SK-N-SH (cell line): ENCODE results near the gene UST. TPM values are rescaled to one million over a fixed set of nuclear protein-coding genes. Genes with fewer than 3 reads are reported as not detected.

Source experiments
- CTCF ChIA-PET: fragments of 300-600, 350-600 bp; formaldehyde crosslinking; extraction: SDS; loops from one replicate; lab custom pipeline; 2021; lab: Yijun Ruan, JAX
- POLR2A ChIA-PET: fragments of 350-600 bp; sonication (Branson Sonifier 250); formaldehyde crosslinking; extraction: SDS; loops from one replicate; lab custom pipeline; 2020; ENCODE audit warnings: antibody characterized with exemption, inconsistent platforms; lab: Yijun Ruan, JAX
- DNase-seq: peaks from one replicate; pipeline ENCODE4 v3.0.0; 2012
- H2AFZ ChIP-seq: fragments of 200-600 bp; sonication (generic); 2 replicates; pipeline ENCODE4 v1.8.1; 2016; ENCODE audit warnings: antibody characterized with exemption, mild to moderate bottlenecking, low read depth
- H3F3A ChIP-seq: fragments of 200-600 bp; sonication (generic); replicated peaks from 2 replicates; pipeline ENCODE3; 2016; ENCODE audit warnings: antibody characterized with exemption, mild to moderate bottlenecking; ENCODE audit not compliant: insufficient read depth
- H3K27ac ChIP-seq, 2 experiments: fragments of 200-500 bp in 1 of 2; fragments of 200-600 bp in 1 of 2; sonication (Bioruptor generic) in 1 of 2; sonication (generic), shearing (Covaris generic) in 1 of 2; 2 replicates each; pipeline versions ENCODE4 v1.5.1 to v1.6.1; 2014 to 2016; ENCODE audit warnings: low read depth in 2 of 2, inconsistent platforms in 1 of 2, low read length in 1 of 2, mild to moderate bottlenecking in 1 of 2, mixed read lengths in 1 of 2
- H3K27me3 ChIP-seq: fragments of 200-600 bp; sonication (generic), shearing (Covaris generic); 2 replicates; pipeline ENCODE4 v1.6.1; 2016; ENCODE audit warnings: mixed run types; ENCODE audit not compliant: insufficient read depth
- H3K36me3 ChIP-seq, 2 experiments: fragments of 200-500 bp in 1 of 2; fragments of 200-600 bp in 1 of 2; sonication (Bioruptor generic) in 1 of 2; sonication (generic) in 1 of 2; replicated peaks in 1 of 2; 2 replicates each; pipeline versions ENCODE3 to v1.5.1; 2014 to 2016; ENCODE audit warnings: low read length in 1 of 2, mild to moderate bottlenecking in 1 of 2; ENCODE audit not compliant: insufficient read depth in 2 of 2, control insufficient read depth in 1 of 2
- H3K4me1 ChIP-seq, 2 experiments: fragments of 200-500 bp in 1 of 2; fragments of 200-600 bp in 1 of 2; sonication (Bioruptor generic) in 1 of 2; sonication (generic), shearing (Covaris generic) in 1 of 2; 2 replicates each; pipeline versions ENCODE4 v1.5.1 to v1.6.1; 2014 to 2016; ENCODE audit warnings: low read depth in 1 of 2, low read length in 1 of 2, mixed run types in 1 of 2; ENCODE audit not compliant: insufficient read depth in 2 of 2, control insufficient read depth in 1 of 2
- H3K4me2 ChIP-seq: fragments of 200-600 bp; sonication (generic), shearing (Covaris generic); 2 replicates; pipeline ENCODE4 v1.6.1; 2017; ENCODE audit warnings: mixed run types
- H3K4me3 ChIP-seq, 2 experiments: fragments of 200-500 bp in 1 of 2; fragments of 200-600 bp in 1 of 2; sonication (Bioruptor generic) in 1 of 2; sonication (generic), shearing (Covaris generic) in 1 of 2; 2 replicates each; pipeline versions ENCODE4 v1.5.1 to v1.8.1; 2014 to 2016; ENCODE audit warnings: low read depth in 2 of 2, inconsistent platforms in 1 of 2, low read length in 1 of 2, mild to moderate bottlenecking in 1 of 2, mixed read lengths in 1 of 2, moderate library complexity in 1 of 2
- H3K79me2 ChIP-seq: fragments of 200-600 bp; sonication (generic); 2 replicates; pipeline ENCODE4 v1.8.1; 2017; ENCODE audit warnings: mild to moderate bottlenecking; ENCODE audit not compliant: insufficient read depth
- H3K9ac ChIP-seq: fragments of 200-600 bp; sonication (generic); 2 replicates; pipeline ENCODE4 v1.6.1; 2017; ENCODE audit warnings: mixed run types
- H3K9me2 ChIP-seq: fragments of 200-600 bp; sonication (generic); 2 replicates; pipeline ENCODE4 v1.6.1; 2017; ENCODE audit warnings: mixed run types
- H3K9me3 ChIP-seq: fragments of 200-600 bp; sonication (generic); 2 replicates; pipeline ENCODE4 v1.6.1; 2017; ENCODE audit warnings: mixed run types, mild to moderate bottlenecking, moderate library complexity
- H4K20me1 ChIP-seq: fragments of 200-600 bp; sonication (generic); 2 replicates; pipeline ENCODE4 v1.6.1; 2017; ENCODE audit warnings: mild to moderate bottlenecking, mixed run types; ENCODE audit not compliant: insufficient read depth
- CHD2 ChIP-seq: fragments of 150-350 bp; IDR thresholded peaks from 2 replicates; pipeline ENCODE4 v1.6.1; 2018; ENCODE audit warnings: low read length; ENCODE audit not compliant: partially characterized antibody
- EP300 ChIP-seq, 2 experiments: IDR thresholded peaks; 2 replicates each; pipeline versions ENCODE4 v1.4.0 to v1.6.1; 2012; ENCODE audit warnings: borderline replicate concordance in 1 of 2, low read depth in 1 of 2, low read length in 1 of 2
- FOXJ3 ChIP-seq: sonication (generic); formaldehyde crosslinking; IDR thresholded peaks from 2 replicates; pipeline ENCODE4 v1.5.1; 2020; ENCODE audit warnings: mild to moderate bottlenecking, missing genetic modification reagents
- GABPA ChIP-seq: IDR thresholded peaks from 2 replicates; pipeline ENCODE4 v1.4.0; 2012; ENCODE audit warnings: low read depth, mild to moderate bottlenecking
- GATA2 ChIP-seq: sonication (generic); formaldehyde crosslinking; IDR thresholded peaks from 2 replicates; pipeline ENCODE4 v1.5.0; 2020; ENCODE audit warnings: mild to moderate bottlenecking, missing genetic modification reagents
- JUND ChIP-seq: IDR thresholded peaks from 2 replicates; pipeline ENCODE4 v1.4.0; 2012
- MXI1 ChIP-seq: IDR thresholded peaks from 2 replicates; pipeline ENCODE4 v1.6.1; 2012; ENCODE audit warnings: mild to moderate bottlenecking, low read depth, low read length, improper control_type of control experiment
- NFIC ChIP-seq: IDR thresholded peaks from 2 replicates; pipeline ENCODE4 v1.4.0; 2012; ENCODE audit warnings: borderline replicate concordance
- RAD21 ChIP-seq: IDR thresholded peaks from 2 replicates; pipeline ENCODE4 v1.6.1; 2012; ENCODE audit warnings: mild to moderate bottlenecking, low read length
- RCOR1 ChIP-seq: fragments of 150-350 bp; IDR thresholded peaks from 2 replicates; pipeline ENCODE4 v1.6.1; 2017; ENCODE audit warnings: antibody characterized with exemption, low read length
- RXRA ChIP-seq: IDR thresholded peaks from 2 replicates; pipeline ENCODE4 v1.4.0; 2012; ENCODE audit warnings: low read depth, mild to moderate bottlenecking, borderline replicate concordance
- TAF1 ChIP-seq: IDR thresholded peaks from 2 replicates; pipeline ENCODE4 v1.6.1; 2012; ENCODE audit warnings: low read depth, mild to moderate bottlenecking, low read length, moderate library complexity, borderline replicate concordance
- TCF12 ChIP-seq: IDR thresholded peaks from 2 replicates; pipeline ENCODE4 v1.4.0; 2012
- USF1 ChIP-seq: IDR thresholded peaks from 2 replicates; pipeline ENCODE4 v1.4.0; 2012; ENCODE audit warnings: low read depth, borderline replicate concordance
- YY1 ChIP-seq: IDR thresholded peaks from 2 replicates; pipeline ENCODE4 v1.4.0; 2012; ENCODE audit warnings: low read depth, mild to moderate bottlenecking
- WGBS: methylation state at CpG from one replicate; pipeline ENCODE4 v1.1.6; 2017; ENCODE audit warnings: low lambda C conversion rate; 5-methylcytosine and 5-hydroxymethylcytosine counted together
- polyA plus RNA-seq, 3 experiments: library from polyadenylated mRNA; depleted of rRNA; stranded (reverse); fragments of >200 nt; gene quantifications; 2 replicates each; pipeline ENCODE4 v1.2.3, GENCODE V29; 2012

The UST gene
- polyA plus RNA-seq, 1 of the 3 experiments (the other 2 are of a cell fraction) = 1.7 TPM

- DNase-seq = peak; percentile 59
- Histone ChIP-seq H3K9me3 (no peaks in the 10 kb centered on the region), H3K9me2 (no peaks in the 10 kb centered on the region), H3K27me3 (no peaks in the 10 kb centered on the region)
- WGBS = 33% methylated on average over 16 of the region's 19 CpGs
- no peak for TF ChIP-seq USF1
- peak in 1 of 2 experiments; percentile 17; a peak in 1 of 4 replicates for TF ChIP-seq EP300 (IDR thresholded peaks at IDR 0.05; ENCODE audit: borderline replicate concordance in 1 of 2, low read depth in 1 of 2, low read length in 1 of 2)
- peak; percentile 65; the same call in 1 of the 2 replicates for TF ChIP-seq GATA2
- peak; percentile 53; the same call in 1 of the 2 replicates for TF ChIP-seq RCOR1
- peak; percentile 29 for TF ChIP-seq CHD2
- TF ChIP-seq TCF12 = peak; percentile 5; the same call in 1 of the 2 replicates
- TF ChIP-seq, all 33 proteins: peak for 5
- Histone ChIP-seq H2AFZ (peak overlapping the region; percentile 68; the same call in 1 of the 2 replicates), H3K4me1 (peaks cover 8 to 21% of the 10 kb centered on the region in 2 experiments; a peak in 2 of 4 replicates), H3K36me3 (no peaks in the 10 kb centered on the region), H3K27ac (peak overlapping the region; percentile 47 to 57; a peak in 3 of 4 replicates), H3F3A (no peaks in the 10 kb centered on the region), H3K4me2 (0 out of 2 replicates have a peak overlapping the region, but pooled peaks have one; percentile 41), H3K79me2 (no peaks in the 10 kb centered on the region), H3K4me3 (no peak overlapping the region; a peak in 1 of 4 replicates), H4K20me1 (no peaks in the 10 kb centered on the region), H3K9ac (no peak overlapping the region; the same call in 1 of the 2 replicates)
- ChIA-PET POLR2A (interaction anchor here (0.6 kb wide), 1 partner anchor 186 kb away, joined by 3 read pairs; no protein-coding TSS in a partner anchor), CTCF (interaction anchor here (0.6 to 7.3 kb wide), 6 partner anchors 22 to 372 kb away, joined by 4 to 46 read pairs (median 5); no protein-coding TSS in a partner anchor)
Observed at GRCh38 chr6:149060300-149060984, 313.6 kb downstream of the UST start.

- no peaks in the 10 kb centered on the region for H3K9me2 ChIP-seq
- peak overlapping the region; percentile 47 to 57; a peak in 3 of 4 replicates for H3K27ac ChIP-seq
- ChIA-PET POLR2A (no interaction called here), CTCF (interaction anchor here (1.1 to 7.3 kb wide), 3 partner anchors 21 to 370 kb away, joined by 5 to 46 read pairs (median 5); no protein-coding TSS in a partner anchor)
- no peak overlapping the region for H3K4me3 ChIP-seq
- DNase-seq = peak; percentile 43
- no peak overlapping the region for H3K9ac ChIP-seq
- 0 out of 2 replicates have a peak overlapping the region, but pooled peaks have one; percentile 41 for H3K4me2 ChIP-seq
- H3K27me3 ChIP-seq = no peaks in the 10 kb centered on the region
- H3F3A ChIP-seq = no peaks in the 10 kb centered on the region
- no peaks in the 10 kb centered on the region for H4K20me1 ChIP-seq
- H3K36me3 ChIP-seq = no peaks in the 10 kb centered on the region
- WGBS = 24% methylated on average over 11 of the region's 12 CpGs
- no peaks in the 10 kb centered on the region for H3K9me3 ChIP-seq
- H3K4me1 ChIP-seq = peaks cover 8 to 24% of the 10 kb centered on the region in 2 experiments; a peak in 2 of 4 replicates
- no peak overlapping the region for H2AFZ ChIP-seq
- H3K79me2 ChIP-seq = no peaks in the 10 kb centered on the region
- no peak for TF ChIP-seq RXRA
- TF ChIP-seq TCF12 = peak; percentile 38
- TF ChIP-seq GABPA = no peak
- TF ChIP-seq EP300 (IDR thresholded peaks at IDR 0.05; ENCODE audit: borderline replicate concordance in 1 of 2, low read depth in 1 of 2, low read length in 1 of 2) = peak in 1 of 2 experiments; percentile 46; a peak in 1 of 4 replicates
- peak; percentile 28; the same call in 1 of the 2 replicates for TF ChIP-seq GATA2
- TF ChIP-seq RAD21 = no peak
- no peak for TF ChIP-seq TAF1
- TF ChIP-seq USF1 = no peak
- peak; percentile 78 for TF ChIP-seq NFIC
- TF ChIP-seq YY1 = no peak
- TF ChIP-seq FOXJ3 (CRISPR knock-in tag) = no peak
- TF ChIP-seq MXI1 = peak; percentile 51; the same call in 1 of the 2 replicates
- TF ChIP-seq JUND = no peak
- TF ChIP-seq, all 33 proteins: peak for 5
Observed at GRCh38 chr6:149060985-149061760, 314.3 kb downstream of the UST start.
